GM21390 (cell line): ENCODE data around the gene CASP2.
"Not testable (repeated sequence)": the region's sequence is repeated elsewhere in the genome, so short reads cannot be mapped to it uniquely, and the experiment has no call there.

Experiments used
- ATAC-seq: cut with Tn5 transposase; IDR thresholded peaks from one replicate; pipeline ENCODE4 v1.9.1; 2021; ENCODE audit not compliant: unreplicated experiment

The CASP2 gene

GRCh38 chr7:143263266-143264195 is 24.6 kb upstream of the CASP2 start, which contains the start of gene GSTK1:
Gene GSTK1, plus strand, starts transcription at chr7:143263441. Its CDS starts 73 bp downstream, at chr7:143263514.
- ATAC-seq = peak; percentile 95

- ATAC-seq = not testable (repeated sequence)
These were observed 24.0 kb upstream of the CASP2 start for GRCh38 chr7:143264196-143264568.

- no peak for ATAC-seq
These were observed 23.0 kb upstream of the CASP2 start for GRCh38 chr7:143265017-143265693.

GRCh38 chr7:143269251-143269650 is 18.9 kb upstream of the CASP2 start:
- ATAC-seq = no peak

- no peak for ATAC-seq
These were observed 16.9 kb upstream of the CASP2 start for GRCh38 chr7:143271240-143271639.

- no peak for ATAC-seq
These were observed 15.3 kb upstream of the CASP2 start for GRCh38 chr7:143272871-143273270.

- no peak for ATAC-seq
These were observed 8.7 kb upstream of the CASP2 start for GRCh38 chr7:143279186-143280098.

- ATAC-seq = no peak
These were observed 8.0 kb upstream of the CASP2 start for GRCh38 chr7:143280160-143280559.

GRCh38 chr7:143280566-143280965 is 7.6 kb upstream of the CASP2 start:
- no peak for ATAC-seq

- ATAC-seq = no peak
These were observed 6.6 kb upstream of the CASP2 start for GRCh38 chr7:143281529-143281928.

GRCh38 chr7:143282124-143282523 is 6.0 kb upstream of the CASP2 start:
- no peak for ATAC-seq

- ATAC-seq = no peak
These were observed 4.8 kb upstream of the CASP2 start for GRCh38 chr7:143283381-143283780.

- no peak for ATAC-seq
These were observed 3.3 kb upstream of the CASP2 start, which contains the start of gene TMEM139 for GRCh38 chr7:143284591-143285469. Gene TMEM139, plus strand, starts transcription at chr7:143284958. Its CDS starts 1,000 bp downstream, at chr7:143285958.

- no peak for ATAC-seq
These were observed 2.7 kb upstream of the CASP2 start for GRCh38 chr7:143285470-143285778.

- no peak for ATAC-seq
These were observed 2.2 kb upstream of the CASP2 start for GRCh38 chr7:143285806-143286521.

GRCh38 chr7:143286522-143286890 is 1.6 kb upstream of the CASP2 start:
- ATAC-seq = no peak

GRCh38 chr7:143287339-143287934 is 714 bp upstream of the CASP2 start:
- ATAC-seq = no peak

GRCh38 chr7:143288836-143289235 is 685 bp downstream of the CASP2 start:
- ATAC-seq = no peak

GRCh38 chr7:143289421-143289820 is 1.3 kb downstream of the CASP2 start:
- ATAC-seq = no peak
